OCI-LY1 (cell line): ENCODE results near the gene TXNRD2.

ENCODE experiments used
- CTCF ChIP-seq: fragments of 200-600 bp; sonication (generic), shearing (Covaris generic); IDR thresholded peaks from 2 replicates; pipeline ENCODE4 v1.5.1; 2017; ENCODE audit warnings: mild to moderate bottlenecking, antibody characterized with exemption, low read length, moderate library complexity, mixed read lengths
- EZH2 ChIP-seq: fragments of 200-600 bp; sonication (generic), shearing (Covaris generic); IDR thresholded peaks from 2 replicates; pipeline ENCODE4 v1.8.0; 2017; ENCODE audit warnings: borderline replicate concordance, mixed run types, mild to moderate bottlenecking, antibody characterized with exemption, low read length, moderate library complexity, mixed read lengths

- TF ChIP-seq CTCF (no peak), EZH2 (no peak)
Measured at GRCh38 chr22:19884161-19884953, 57.3 kb downstream of the TXNRD2 start.
